Neural cell (in vitro differentiated cells): ENCODE data around the gene MAP1LC3B. TPM values are rescaled to one million over a fixed set of nuclear protein-coding genes. Genes with fewer than 3 reads are reported as not detected.

Experiments
- H2AFZ ChIP-seq: fragments of 200-600, 300-800 bp; sonication (generic), shearing (Covaris generic); 2 replicates; pipeline ENCODE4 v1.6.0; 2014; ENCODE audit warnings: low read depth, mild to moderate bottlenecking, antibody characterized with exemption, low read length, moderate library complexity
- H3F3A ChIP-seq: fragments of 200-600 bp; shearing (Covaris generic); 2 replicates; pipeline ENCODE4 v1.6.1; 2016; ENCODE audit warnings: mild to moderate bottlenecking, moderate library complexity, mixed read lengths, antibody characterized with exemption, low read length; ENCODE audit not compliant: insufficient read depth, poor library complexity, severe bottlenecking
- H3K27ac ChIP-seq: fragments of 200-600, 300-800 bp; sonication (generic), shearing (Covaris generic); 2 replicates; pipeline ENCODE4 v1.5.1; 2014; ENCODE audit warnings: mild to moderate bottlenecking, low read length, moderate library complexity
- H3K27me3 ChIP-seq: fragments of 300-800, 200-600 bp; sonication (generic), shearing (Covaris generic); 2 replicates; pipeline ENCODE4 v1.6.0; 2014; ENCODE audit warnings: mild to moderate bottlenecking, low read depth, low read length, moderate library complexity; ENCODE audit not compliant: insufficient read depth
- H3K36me3 ChIP-seq: fragments of 300-800, 200-600 bp; sonication (generic), shearing (Covaris generic); 2 replicates; pipeline ENCODE4 v1.5.1; 2014; ENCODE audit warnings: mild to moderate bottlenecking, antibody characterized with exemption, low read length, moderate library complexity; ENCODE audit not compliant: insufficient read depth
- H3K4me2 ChIP-seq: fragments of 300-800, 200-600 bp; sonication (generic), shearing (Covaris generic); 2 replicates; pipeline ENCODE4 v1.6.0; 2014; ENCODE audit warnings: mild to moderate bottlenecking, low read length
- H3K4me3 ChIP-seq: fragments of 300-800, 200-600 bp; sonication (generic), shearing (Covaris generic); 2 replicates; pipeline ENCODE4 v1.5.1; 2014; ENCODE audit warnings: mild to moderate bottlenecking, low read length, moderate library complexity
- H3K79me2 ChIP-seq: fragments of 200-600 bp; shearing (Covaris generic); replicated peaks from 2 replicates; pipeline ENCODE4 v1.6.0; 2014; ENCODE audit warnings: mild to moderate bottlenecking, low read length, moderate library complexity; ENCODE audit not compliant: insufficient read depth
- H3K9ac ChIP-seq: fragments of 300-800, 200-600 bp; sonication (generic), shearing (Covaris generic); 2 replicates; pipeline ENCODE4 v1.6.1; 2016; ENCODE audit warnings: mild to moderate bottlenecking, low read length, mixed read lengths
- H3K9me2 ChIP-seq: fragments of 200-600 bp; shearing (Covaris generic); 2 replicates; pipeline ENCODE4 v1.6.1; 2016; ENCODE audit warnings: mild to moderate bottlenecking, low read length, mixed read lengths; ENCODE audit not compliant: insufficient read depth
- H3K9me3 ChIP-seq: fragments of 200-600, 300-800 bp; sonication (generic), shearing (Covaris generic); 2 replicates; pipeline ENCODE4 v1.6.1; 2016; ENCODE audit warnings: mild to moderate bottlenecking, mixed run types, low read length, moderate library complexity, mixed read lengths
- H4K20me1 ChIP-seq: fragments of 200-600 bp; shearing (Covaris generic); 2 replicates; pipeline ENCODE4 v1.6.1; 2016; ENCODE audit warnings: mild to moderate bottlenecking, mixed run types; ENCODE audit not compliant: insufficient read depth
- EP300 ChIP-seq: fragments of 450-650 bp; conservative IDR thresholded peaks from 2 replicates; pipeline ENCODE4 v1.6.1; 2014; ENCODE audit warnings: antibody characterized with exemption, mild to moderate bottlenecking, moderate library complexity; ENCODE audit not compliant: poor library complexity, severe bottlenecking
- EZH2 ChIP-seq: fragments of 200-600, 300-800 bp; shearing (Covaris generic), sonication (generic); IDR thresholded peaks from 2 replicates; pipeline ENCODE4 v1.6.1; 2014; ENCODE audit warnings: antibody characterized with exemption, low read length, borderline replicate concordance, mild to moderate bottlenecking; ENCODE audit not compliant: insufficient read depth, poor library complexity, severe bottlenecking
- MXI1 ChIP-seq: fragments of 450-650 bp; conservative IDR thresholded peaks from 2 replicates; pipeline ENCODE4 v1.6.1; 2014; ENCODE audit warnings: antibody characterized with exemption, mild to moderate bottlenecking; ENCODE audit not compliant: poor library complexity, severe bottlenecking
- POLR2AphosphoS5 ChIP-seq: IDR thresholded peaks from 2 replicates; pipeline ENCODE4 v1.6.1; 2012
- RAD21 ChIP-seq: fragments of 450-650 bp; conservative IDR thresholded peaks from 2 replicates; pipeline ENCODE4 v1.6.1; 2014; ENCODE audit warnings: antibody characterized with exemption, mild to moderate bottlenecking, moderate library complexity
- REST ChIP-seq: IDR thresholded peaks from 2 replicates; pipeline ENCODE4 v1.6.1; 2012; ENCODE audit warnings: borderline replicate concordance
- SMC3 ChIP-seq: fragments of 450-650 bp; conservative IDR thresholded peaks from 2 replicates; pipeline ENCODE4 v1.6.1; 2014; ENCODE audit warnings: antibody characterized with exemption, mild to moderate bottlenecking, moderate library complexity; ENCODE audit not compliant: poor library complexity
- TAF1 ChIP-seq: IDR thresholded peaks from 2 replicates; pipeline ENCODE4 v1.6.1; 2012; ENCODE audit warnings: low read depth
- polyA plus RNA-seq: library from polyadenylated mRNA; depleted of rRNA; stranded (reverse); fragments of >200 nt; gene quantifications from 2 replicates; pipeline ENCODE4 v1.2.3, GENCODE V29; 2014
- TF ChIP-seq, protein P1 (sequence below): fragments of 450-650 bp; IDR thresholded peaks from 2 replicates; pipeline ENCODE4 v1.5.1; 2014; ENCODE audit warnings: antibody characterized with exemption, mild to moderate bottlenecking, moderate library complexity; ENCODE audit not compliant: poor library complexity, severe bottlenecking

MAP1LC3B gene
- polyA plus RNA-seq, 1 donor from 2014 or later, result 73.1 TPM

DNA sequence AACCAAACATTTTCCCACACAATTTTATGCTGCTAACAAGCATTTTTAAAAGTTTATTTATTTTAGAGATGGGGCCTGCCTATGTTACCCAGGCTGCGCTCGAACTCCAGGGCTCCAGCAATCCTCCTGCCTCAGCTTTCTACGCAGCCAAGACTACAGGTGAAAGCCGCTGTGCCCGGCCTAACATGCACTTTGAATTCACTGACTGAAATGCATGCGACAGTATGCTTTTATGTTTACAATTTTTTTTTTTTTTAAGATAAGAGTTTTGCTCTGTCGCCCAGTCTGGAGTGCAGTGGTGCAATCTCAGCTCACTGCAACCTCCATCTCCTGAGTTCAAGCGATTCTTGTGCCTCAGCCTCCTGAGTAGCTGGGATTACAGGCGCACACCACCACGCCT lies 47.8 kb downstream of the MAP1LC3B start:
- H3K27me3 ChIP-seq, result no peaks in the 10 kb centered on the region
- H3K27ac ChIP-seq, result no peak overlapping the region
- H3K9me3 ChIP-seq, result peaks cover 6% of the 10 kb centered on the region
- TF ChIP-seq, protein P1, sequence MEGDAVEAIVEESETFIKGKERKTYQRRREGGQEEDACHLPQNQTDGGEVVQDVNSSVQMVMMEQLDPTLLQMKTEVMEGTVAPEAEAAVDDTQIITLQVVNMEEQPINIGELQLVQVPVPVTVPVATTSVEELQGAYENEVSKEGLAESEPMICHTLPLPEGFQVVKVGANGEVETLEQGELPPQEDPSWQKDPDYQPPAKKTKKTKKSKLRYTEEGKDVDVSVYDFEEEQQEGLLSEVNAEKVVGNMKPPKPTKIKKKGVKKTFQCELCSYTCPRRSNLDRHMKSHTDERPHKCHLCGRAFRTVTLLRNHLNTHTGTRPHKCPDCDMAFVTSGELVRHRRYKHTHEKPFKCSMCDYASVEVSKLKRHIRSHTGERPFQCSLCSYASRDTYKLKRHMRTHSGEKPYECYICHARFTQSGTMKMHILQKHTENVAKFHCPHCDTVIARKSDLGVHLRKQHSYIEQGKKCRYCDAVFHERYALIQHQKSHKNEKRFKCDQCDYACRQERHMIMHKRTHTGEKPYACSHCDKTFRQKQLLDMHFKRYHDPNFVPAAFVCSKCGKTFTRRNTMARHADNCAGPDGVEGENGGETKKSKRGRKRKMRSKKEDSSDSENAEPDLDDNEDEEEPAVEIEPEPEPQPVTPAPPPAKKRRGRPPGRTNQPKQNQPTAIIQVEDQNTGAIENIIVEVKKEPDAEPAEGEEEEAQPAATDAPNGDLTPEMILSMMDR, result no peak
- TF ChIP-seq EP300, result no peak
- no peak for TF ChIP-seq EZH2
- TF ChIP-seq TAF1, result no peak
- no peak for TF ChIP-seq MXI1
- no peak for TF ChIP-seq REST
- TF ChIP-seq SMC3, result no peak
- TF ChIP-seq RAD21, result no peak
- no peak for TF ChIP-seq POLR2AphosphoS5
- H3K9me2 ChIP-seq, result no peaks in the 10 kb centered on the region
- no peak overlapping the region for H3K9ac ChIP-seq
- H3K4me2 ChIP-seq, result no peak overlapping the region
- H3F3A ChIP-seq, result no peaks in the 10 kb centered on the region
- no peak overlapping the region for H3K4me3 ChIP-seq
- H2AFZ ChIP-seq, result no peak overlapping the region
- no peaks in the 10 kb centered on the region for H4K20me1 ChIP-seq
- H3K36me3 ChIP-seq, result no peaks in the 10 kb centered on the region
- peaks cover 14% of the 10 kb centered on the region for H3K79me2 ChIP-seq

DNA sequence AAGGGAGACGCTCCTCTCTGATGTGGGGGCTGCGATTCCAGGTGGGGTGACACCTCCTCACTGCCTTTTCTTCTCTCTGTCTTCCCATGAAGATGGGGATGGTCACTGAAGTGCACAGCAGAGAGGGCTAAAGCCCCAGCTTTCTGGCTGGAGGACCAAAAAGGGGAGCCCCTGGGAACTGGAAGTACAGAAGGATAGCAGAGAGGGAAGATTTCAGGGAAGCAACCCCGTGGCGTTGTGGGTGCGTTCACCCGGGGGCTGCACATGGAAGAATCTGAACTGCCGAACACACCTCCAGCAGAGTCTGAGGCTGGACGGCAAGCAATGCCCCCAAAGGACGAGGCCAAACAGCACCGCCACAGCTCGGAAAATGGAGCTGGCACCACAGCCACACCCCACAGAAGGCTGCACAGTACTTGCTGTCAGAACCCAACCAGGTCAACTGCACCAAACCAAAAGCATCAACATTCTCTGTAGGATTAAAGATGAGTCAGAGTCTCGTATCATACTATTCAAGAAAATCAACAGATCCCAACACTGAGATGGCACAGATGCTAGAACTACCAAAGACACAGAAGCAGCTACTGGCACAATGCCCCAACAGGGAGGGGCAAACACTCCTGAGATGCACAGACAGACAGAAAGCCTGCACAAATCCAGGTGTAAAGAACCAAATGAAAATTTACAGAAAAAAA lies 49.9 kb downstream of the MAP1LC3B start:
- H2AFZ ChIP-seq, result no peak overlapping the region
- no peak overlapping the region for H3K27ac ChIP-seq
- no peak for TF ChIP-seq EZH2
- TF ChIP-seq POLR2AphosphoS5, result no peak
- TF ChIP-seq TAF1, result no peak
- TF ChIP-seq EP300, result no peak
- no peak for TF ChIP-seq SMC3
- TF ChIP-seq REST, result no peak
- TF ChIP-seq RAD21, result no peak
- TF ChIP-seq, protein P1, result no peak
- no peak for TF ChIP-seq MXI1
- no peak overlapping the region for H3K4me3 ChIP-seq
- H4K20me1 ChIP-seq, result no peaks in the 10 kb centered on the region
- H3K79me2 ChIP-seq, result peaks cover 14% of the 10 kb centered on the region
- peaks cover 3% of the 10 kb centered on the region for H3K36me3 ChIP-seq
- peaks cover 6% of the 10 kb centered on the region for H3K9me3 ChIP-seq
- no peaks in the 10 kb centered on the region for H3K27me3 ChIP-seq
- no peak overlapping the region for H3K4me2 ChIP-seq
- H3F3A ChIP-seq, result no peaks in the 10 kb centered on the region
- H3K9me2 ChIP-seq, result no peaks in the 10 kb centered on the region
- H3K9ac ChIP-seq, result no peak overlapping the region
